Hepatocyte (in vitro differentiated cells): ENCODE results near the gene KASH5. TPM values are rescaled to one million over a fixed set of nuclear protein-coding genes. Genes with fewer than 3 reads are reported as not detected.

Experiments used
- DNase-seq: peaks from one replicate; pipeline ENCODE4 v3.0.0-alpha.2; 2016; ENCODE audit warnings: low spot score
- H2AFZ ChIP-seq: fragments of 200-600 bp; sonication (generic); 2 replicates; pipeline ENCODE4 v1.6.0; 2016; ENCODE audit warnings: antibody characterized with exemption, mild to moderate bottlenecking
- H3K27ac ChIP-seq: fragments of 200-600 bp; sonication (generic); 2 replicates; pipeline ENCODE4 v1.5.1; 2016; ENCODE audit warnings: mild to moderate bottlenecking
- H3K27me3 ChIP-seq: fragments of 200-600 bp; sonication (generic); 2 replicates; pipeline ENCODE4 v1.6.1; 2016
- H3K36me3 ChIP-seq: fragments of 200-600 bp; sonication (generic); replicated peaks from 2 replicates; pipeline ENCODE4 v1.5.1; 2016; ENCODE audit warnings: low read depth; ENCODE audit not compliant: insufficient read depth
- H3K4me1 ChIP-seq: fragments of 200-600 bp; sonication (generic); 2 replicates; pipeline ENCODE4 v1.5.1; 2016; ENCODE audit warnings: mild to moderate bottlenecking, moderate library complexity; ENCODE audit not compliant: insufficient read depth
- H3K4me2 ChIP-seq: fragments of 200-600 bp; sonication (generic); 2 replicates; pipeline ENCODE4 v1.6.0; 2016
- H3K4me3 ChIP-seq: fragments of 200-600 bp; sonication (generic); 2 replicates; pipeline ENCODE4 v1.5.1; 2016; ENCODE audit warnings: mild to moderate bottlenecking
- H3K79me2 ChIP-seq: fragments of 200-600 bp; sonication (generic); 2 replicates; pipeline ENCODE4 v1.6.0; 2017; ENCODE audit warnings: mild to moderate bottlenecking
- H3K9me2 ChIP-seq: fragments of 200-600 bp; sonication (generic); replicated peaks from 2 replicates; pipeline ENCODE4 v1.6.0; 2017; ENCODE audit warnings: mild to moderate bottlenecking; ENCODE audit not compliant: insufficient read depth
- H3K9me3 ChIP-seq: fragments of 200-600 bp; sonication (generic); 2 replicates; pipeline ENCODE4 v1.5.1; 2016; ENCODE audit warnings: low read depth, mild to moderate bottlenecking
- H4K20me1 ChIP-seq: fragments of 200-600 bp; sonication (generic); 2 replicates; pipeline ENCODE4 v1.6.0; 2016; ENCODE audit warnings: mild to moderate bottlenecking; ENCODE audit not compliant: insufficient read depth, poor library complexity, severe bottlenecking
- CTCF ChIP-seq: fragments of 200-600 bp; sonication (generic); IDR thresholded peaks from 2 replicates; pipeline ENCODE4 v1.5.1; 2016; ENCODE audit warnings: antibody characterized with exemption, mild to moderate bottlenecking; ENCODE audit not compliant: poor library complexity
- EZH2 ChIP-seq: fragments of 200-600 bp; sonication (generic); IDR thresholded peaks from 2 replicates; pipeline ENCODE4 v1.6.1; 2016; ENCODE audit warnings: antibody characterized with exemption, mild to moderate bottlenecking, borderline replicate concordance
- EZH2phosphoT487 ChIP-seq: fragments of 200-600 bp; sonication (generic); IDR thresholded peaks from one replicate; pipeline ENCODE4 v1.6.1; 2018; ENCODE audit warnings: antibody characterized with exemption, mild to moderate bottlenecking, low read depth, moderate library complexity; ENCODE audit not compliant: unreplicated experiment, severe bottlenecking
- WGBS: methylation state at CpG from one replicate; pipeline ENCODE4 v1.1.6; 2016; ENCODE audit warnings: low lambda C conversion rate; ENCODE audit errors: missing lambda C conversion rate; 5-methylcytosine and 5-hydroxymethylcytosine counted together
- polyA plus RNA-seq: library from polyadenylated mRNA; unstranded; fragments of >200 nt; fragmentation: Nextera tagmentation; extraction: Ambion mirVana; gene quantifications from 2 replicates; pipeline ENCODE4 v1.2.1, GENCODE V29; 2016
- total RNA-seq: library from RNA; depleted of rRNA; stranded (reverse); fragments of >200 nt; gene quantifications from 2 replicates; pipeline ENCODE4 v1.2.3, GENCODE V29; 2014

The KASH5 gene
- total and polyA plus RNA-seq, 2 experiments from 2014 or later: not detected

DNA sequence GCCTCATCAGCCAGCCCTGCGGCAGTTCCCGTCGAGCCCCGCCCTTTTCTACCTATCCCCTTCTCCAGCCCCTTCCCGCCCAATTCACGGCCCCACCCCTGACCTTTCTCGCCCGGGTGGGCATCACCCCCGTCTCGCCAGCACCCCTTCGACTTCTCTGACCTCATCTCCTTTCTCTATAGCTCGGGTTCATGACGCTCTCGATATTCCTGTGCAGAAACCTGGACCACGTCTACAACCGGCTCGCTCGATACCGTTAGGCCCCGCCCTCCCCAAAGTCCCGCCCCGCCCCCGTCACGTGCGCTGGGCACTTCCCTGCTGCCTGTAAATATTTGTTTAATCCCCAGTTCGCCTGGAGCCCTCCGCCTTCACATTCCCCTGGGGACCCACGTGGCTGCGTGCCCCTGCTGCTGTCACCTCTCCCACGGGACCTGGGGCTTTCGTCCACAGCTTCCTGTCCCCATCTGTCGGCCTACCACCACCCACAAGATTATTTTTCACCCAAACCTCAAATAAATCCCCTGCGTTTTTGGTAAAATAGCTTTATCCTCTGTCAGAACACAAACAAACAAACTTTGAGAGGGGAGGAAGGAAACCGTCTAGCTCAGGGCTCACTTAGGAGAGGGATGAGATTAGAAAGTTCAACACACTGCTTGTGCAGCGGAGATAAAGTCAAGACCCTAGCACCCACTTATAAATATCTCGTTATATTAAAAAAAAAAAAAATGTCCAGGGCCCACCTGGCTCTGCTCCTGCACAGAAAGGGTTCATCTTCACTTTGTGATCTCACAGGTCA is 47.8 kb upstream of the KASH5 start:
- WGBS: 57% methylated on average over 22 of the region's 36 CpGs
- Histone ChIP-seq H3K27ac (no peak overlapping the region), H3K4me2 (peak overlapping the region; percentile 78), H4K20me1 (peaks cover 7% of the 10 kb centered on the region), H3K9me2 (no peaks in the 10 kb centered on the region), H3K4me3 (no peak overlapping the region), H3K79me2 (no peaks in the 10 kb centered on the region), H2AFZ (no peak overlapping the region), H3K36me3 (no peaks in the 10 kb centered on the region), H3K27me3 (no peaks in the 10 kb centered on the region), H3K9me3 (no peaks in the 10 kb centered on the region), H3K4me1 (no peaks in the 10 kb centered on the region)
- no peak for TF ChIP-seq EZH2
- TF ChIP-seq EZH2phosphoT487: no peak
- TF ChIP-seq CTCF: no peak
- DNase-seq: peak; percentile 54

- H4K20me1 ChIP-seq: peaks cover 7% of the 10 kb centered on the region
- no peak overlapping the region for H3K4me3 ChIP-seq
- H3K36me3 ChIP-seq: no peaks in the 10 kb centered on the region
- TF ChIP-seq EZH2 (no peak), EZH2phosphoT487 (no peak), CTCF (no peak)
- 96% methylated on average over 11 of the region's 11 CpGs for WGBS
- no peaks in the 10 kb centered on the region for H3K9me2 ChIP-seq
- H2AFZ ChIP-seq: no peak overlapping the region
- no peaks in the 10 kb centered on the region for H3K4me1 ChIP-seq
- no peak overlapping the region for H3K27ac ChIP-seq
- H3K79me2 ChIP-seq: no peaks in the 10 kb centered on the region
- H3K27me3 ChIP-seq: no peaks in the 10 kb centered on the region
- DNase-seq: no peak
- H3K9me3 ChIP-seq: no peaks in the 10 kb centered on the region
- H3K4me2 ChIP-seq: no peak overlapping the region
These were observed 47.0 kb upstream of the KASH5 start for GRCh38 chr19:49340865-49341718.

GRCh38 chr19:49342291-49342721 is 45.7 kb upstream of the KASH5 start:
- H2AFZ ChIP-seq: no peak overlapping the region
- DNase-seq: no peak
- H3K4me2 ChIP-seq: no peak overlapping the region
- no peaks in the 10 kb centered on the region for H3K9me3 ChIP-seq
- TF ChIP-seq EZH2: no peak
- no peak for TF ChIP-seq EZH2phosphoT487
- TF ChIP-seq CTCF: no peak
- H4K20me1 ChIP-seq: peaks cover 7% of the 10 kb centered on the region
- no peaks in the 10 kb centered on the region for H3K4me1 ChIP-seq
- no peaks in the 10 kb centered on the region for H3K27me3 ChIP-seq
- H3K27ac ChIP-seq: no peak overlapping the region
- no peak overlapping the region for H3K4me3 ChIP-seq
- H3K79me2 ChIP-seq: no peaks in the 10 kb centered on the region
- H3K9me2 ChIP-seq: no peaks in the 10 kb centered on the region
- no peaks in the 10 kb centered on the region for H3K36me3 ChIP-seq
- WGBS: 97% methylated on average over 11 of the region's 11 CpGs
